B cell (primary cell): Measurements from ENCODE around the gene SPHK1. TPM values are rescaled to one million over a fixed set of nuclear protein-coding genes. Genes with fewer than 3 reads are reported as not detected.

ENCODE experiments used
- ATAC-seq: fragments of 200-7000 bp; cut with Tn5 transposase; one replicate; pipeline ENCODE4 v1.10.0; 2021; ENCODE audit warnings: low read depth, mild to moderate bottlenecking, moderate number of reproducible peaks, moderate library complexity
- CTCF ChIA-PET: fragments of 350-600 bp; sonication (Branson Sonifier 250); formaldehyde crosslinking; loops from one replicate; lab custom pipeline; 2021; ENCODE audit warnings: antibody characterized with exemption, inconsistent platforms; lab: Charles Lee
- POLR2A ChIA-PET: fragments of 350-600 bp; sonication (Branson Sonifier 250); formaldehyde crosslinking; loops from one replicate; lab custom pipeline; 2021; ENCODE audit warnings: antibody characterized with exemption; lab: Charles Lee
- DNase-seq: peaks from one replicate; pipeline ENCODE4 v3.0.0; 2013
- H2AFZ ChIP-seq: 2 replicates; pipeline ENCODE4 v1.6.1; 2012; ENCODE audit warnings: mild to moderate bottlenecking, low read depth, low read length; ENCODE audit not compliant: insufficient read depth, poor library complexity, severe bottlenecking
- H3K27ac ChIP-seq, 2 donors: 1 replicate in 1 of 2; 2 replicates in 1 of 2; pipeline ENCODE4 v1.5.1; 2012 to 2013; ENCODE audit warnings: low read length in 2 of 2, mild to moderate bottlenecking in 2 of 2, moderate library complexity in 1 of 2
- H3K27me3 ChIP-seq, 4 experiments: fragments of 200-600 bp in 1 of 4; sonication (generic) in 1 of 4; replicated peaks in 1 of 4; 1 replicate in 2 of 4; 2 replicates in 2 of 4; pipeline versions ENCODE4 v1.6.1 to v1.7.0; 2013 to 2016; ENCODE audit warnings: low read length in 3 of 4, mild to moderate bottlenecking in 2 of 4, mixed read lengths in 1 of 4, moderate library complexity in 1 of 4; ENCODE audit not compliant: insufficient read depth in 4 of 4, control insufficient read depth in 3 of 4; ENCODE audit errors: control extremely low read depth in 1 of 4
- H3K36me3 ChIP-seq, 2 experiments: replicated peaks in 1 of 2; 1 replicate in 1 of 2; 2 replicates in 1 of 2; pipeline versions ENCODE4 v1.6.1 to v1.7.1; 2013; ENCODE audit warnings: low read length in 1 of 2; ENCODE audit not compliant: insufficient read depth in 2 of 2, control insufficient read depth in 1 of 2; ENCODE audit errors: control extremely low read depth in 1 of 2, extremely low read depth in 1 of 2
- H3K4me1 ChIP-seq, 2 donors: fragments of 200-600 bp in 1 of 2; sonication (generic) in 1 of 2; 1 replicate in 1 of 2; 2 replicates in 1 of 2; pipeline versions ENCODE4 v1.5.1 to v1.6.1; 2013 to 2017; ENCODE audit warnings: low read length in 2 of 2; ENCODE audit not compliant: control insufficient read depth in 2 of 2, insufficient read depth in 2 of 2
- H3K4me2 ChIP-seq: replicated peaks from 2 replicates; pipeline ENCODE3; 2012; ENCODE audit warnings: mild to moderate bottlenecking, low read depth, low read length; ENCODE audit not compliant: poor library complexity, severe bottlenecking
- H3K4me3 ChIP-seq, 5 experiments: fragments of 200-600 bp in 1 of 5; sonication (generic) in 1 of 5; 1 replicate in 3 of 5; 2 replicates in 2 of 5; pipeline versions ENCODE4 v1.5.1 to v1.7.0; 2011 to 2016; ENCODE audit warnings: low read length in 4 of 5, mild to moderate bottlenecking in 4 of 5, low read depth in 2 of 5, control low read depth in 1 of 5, moderate library complexity in 1 of 5; ENCODE audit not compliant: insufficient read depth in 1 of 5; ENCODE audit errors: control extremely low read depth in 1 of 5, extremely low read depth in 1 of 5
- H3K79me2 ChIP-seq: fragments of 200-600 bp; sonication (generic); one replicate; pipeline ENCODE4 v1.6.0; 2016; ENCODE audit warnings: low read length; ENCODE audit not compliant: control insufficient read depth, insufficient read depth
- H3K9ac ChIP-seq: fragments of 200-600 bp; sonication (generic); 2 replicates; pipeline ENCODE4 v1.6.1; 2017; ENCODE audit warnings: mild to moderate bottlenecking, low read length, moderate library complexity
- H3K9me3 ChIP-seq, 3 donors: one replicate each; pipeline versions ENCODE4 v1.6.1 to v1.7.1; 2013; ENCODE audit warnings: low read length in 2 of 3; ENCODE audit not compliant: control insufficient read depth in 2 of 3, insufficient read depth in 1 of 3; ENCODE audit errors: control extremely low read depth in 1 of 3
- H4K20me1 ChIP-seq: 2 replicates; pipeline ENCODE4 v1.6.0; 2012; ENCODE audit warnings: mild to moderate bottlenecking, low read length; ENCODE audit not compliant: insufficient read depth, control insufficient read depth, poor library complexity, severe bottlenecking
- H3K27ac Mint-ChIP-seq: one replicate; pipeline ENCODE4 v1.8.0; 2021; ENCODE audit warnings: mixed read lengths
- H3K27me3 Mint-ChIP-seq: one replicate; pipeline ENCODE4 v1.8.0; 2021; ENCODE audit warnings: mixed read lengths
- H3K4me1 Mint-ChIP-seq: one replicate; pipeline ENCODE4 v1.8.0; 2021; ENCODE audit warnings: mixed read lengths
- H3K4me3 Mint-ChIP-seq: one replicate; pipeline ENCODE4 v1.8.0; 2021; ENCODE audit warnings: mixed read lengths
- H3K9me3 Mint-ChIP-seq: one replicate; pipeline ENCODE4 v1.8.0; 2022; ENCODE audit warnings: mixed read lengths; ENCODE audit not compliant: insufficient read depth
- EZH2 ChIP-seq: IDR thresholded peaks from 2 replicates; pipeline ENCODE4 v1.6.1; 2012; ENCODE audit warnings: borderline replicate concordance, low read depth, mild to moderate bottlenecking, moderate library complexity, low read length; ENCODE audit not compliant: insufficient read depth, poor library complexity, severe bottlenecking
- WGBS: methylation state at CpG from one replicate; pipeline ENCODE4 v1.1.5; 2013; ENCODE audit warnings: missing lambda C conversion rate; ENCODE audit not compliant: insufficient coverage; 5-methylcytosine and 5-hydroxymethylcytosine counted together
- intact Hi-C: fragments of 100-400 bp; cut with micrococcal nuclease; formaldehyde crosslinking; loops from one replicate; pipeline ENCODE4 v1.10.0; 2022
- polyA plus RNA-seq: library from polyadenylated mRNA; depleted of rRNA; stranded (reverse); fragments of >200 nt; gene quantifications from 2 replicates; pipeline ENCODE4 v1.2.3, GENCODE V29; 2012
- total RNA-seq, 2 donors: library from RNA; stranded (reverse); fragments of 120-200 nt in 1 of 2; gene quantifications; 1 replicate in 1 of 2; 2 replicates in 1 of 2; pipeline versions ENCODE4 v1.2.3 to v1.2.4, GENCODE V29; 2013 to 2022
- TF ChIP-seq, protein P1 (sequence below): fragments of 200-600 bp; IDR thresholded peaks from one replicate; pipeline ENCODE4 v1.8.0; 2022; ENCODE audit warnings: antibody characterized with exemption, mild to moderate bottlenecking

The SPHK1 gene
- total and polyA plus RNA-seq, 2 donors (not counting 1 experiment from before 2014, with no cell fraction given): 1.1 to 2.4 TPM

DNA sequence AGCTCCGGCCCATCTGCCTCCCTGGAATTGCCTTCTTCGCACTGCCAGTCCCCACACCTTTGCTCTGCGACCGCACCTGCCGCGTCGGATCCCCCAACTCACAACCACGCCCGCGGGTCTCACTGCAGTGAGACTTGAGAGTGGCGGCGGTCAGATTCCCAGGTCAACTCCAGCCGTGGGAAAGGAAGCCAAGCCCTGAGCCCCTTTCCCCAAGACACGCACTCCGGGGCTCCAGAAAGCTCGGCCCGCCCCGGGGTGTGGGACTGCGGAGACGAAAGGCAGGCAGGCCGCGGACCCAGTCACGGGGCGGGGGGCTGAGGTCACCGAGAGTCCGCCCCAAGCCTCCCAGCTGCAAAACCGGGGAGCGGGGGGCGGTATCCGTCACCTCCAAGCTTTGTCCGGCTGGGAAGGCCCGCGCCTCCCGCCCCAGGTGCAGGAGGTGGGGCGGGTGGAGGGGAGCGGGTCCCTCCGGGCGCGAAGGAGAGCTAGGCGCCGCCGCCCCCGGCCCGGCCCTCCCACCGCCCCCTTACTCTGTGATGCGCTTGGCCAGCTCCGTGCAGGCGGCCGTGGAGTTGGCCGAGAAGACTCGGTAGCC, 31.3 kb upstream of the SPHK1 start:
- no peaks in the 10 kb centered on the region for H3K27me3 Mint-ChIP-seq
- WGBS: under 1% methylated on average over 51 of the region's 51 CpGs
- H3K4me3 Mint-ChIP-seq: peak overlapping the region; percentile 99
- H3K9me3 Mint-ChIP-seq: no peaks in the 10 kb centered on the region
- H3K79me2 ChIP-seq: peaks cover 18% of the 10 kb centered on the region
- no peaks in the 10 kb centered on the region for H3K27me3 ChIP-seq
- peaks cover 7 to 16% of the 10 kb centered on the region in 2 donors for H3K4me1 ChIP-seq
- peak overlapping the region; percentile 99 for H3K27ac Mint-ChIP-seq
- H4K20me1 ChIP-seq: no peaks in the 10 kb centered on the region
- H2AFZ ChIP-seq: peak overlapping the region; percentile 96
- H3K4me3 ChIP-seq: peak overlapping the region in 4 of 5 experiments; percentile 66 to 88 (median 74)
- ATAC-seq (no peak), DNase-seq (no peak)
- TF ChIP-seq, protein P1, sequence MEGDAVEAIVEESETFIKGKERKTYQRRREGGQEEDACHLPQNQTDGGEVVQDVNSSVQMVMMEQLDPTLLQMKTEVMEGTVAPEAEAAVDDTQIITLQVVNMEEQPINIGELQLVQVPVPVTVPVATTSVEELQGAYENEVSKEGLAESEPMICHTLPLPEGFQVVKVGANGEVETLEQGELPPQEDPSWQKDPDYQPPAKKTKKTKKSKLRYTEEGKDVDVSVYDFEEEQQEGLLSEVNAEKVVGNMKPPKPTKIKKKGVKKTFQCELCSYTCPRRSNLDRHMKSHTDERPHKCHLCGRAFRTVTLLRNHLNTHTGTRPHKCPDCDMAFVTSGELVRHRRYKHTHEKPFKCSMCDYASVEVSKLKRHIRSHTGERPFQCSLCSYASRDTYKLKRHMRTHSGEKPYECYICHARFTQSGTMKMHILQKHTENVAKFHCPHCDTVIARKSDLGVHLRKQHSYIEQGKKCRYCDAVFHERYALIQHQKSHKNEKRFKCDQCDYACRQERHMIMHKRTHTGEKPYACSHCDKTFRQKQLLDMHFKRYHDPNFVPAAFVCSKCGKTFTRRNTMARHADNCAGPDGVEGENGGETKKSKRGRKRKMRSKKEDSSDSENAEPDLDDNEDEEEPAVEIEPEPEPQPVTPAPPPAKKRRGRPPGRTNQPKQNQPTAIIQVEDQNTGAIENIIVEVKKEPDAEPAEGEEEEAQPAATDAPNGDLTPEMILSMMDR: no peak
- no peak for TF ChIP-seq EZH2
- peak overlapping the region; percentile 77 for H3K9ac ChIP-seq
- CTCF ChIA-PET: interaction anchor here (0.7 to 3.9 kb wide), 3 partner anchors 32 to 616 kb away, joined by 3 to 32 read pairs (median 15); partner anchors contain the start of gene SPHK1
- intact Hi-C loops: loop anchor here (2.0 to 5.0 kb wide), 2 partner anchors 280 to 789 kb away; partner anchors contain the start of genes SEC14L1 and SRP68
- no peaks in the 10 kb centered on the region for H3K9me3 ChIP-seq
- H3K36me3 ChIP-seq: no peaks in the 10 kb centered on the region
- POLR2A ChIA-PET: interaction anchor here (0.6 to 2.0 kb wide), 6 partner anchors 12 to 494 kb away, joined by 3 to 7 read pairs (median 4); no protein-coding TSS in a partner anchor
- peak overlapping the region; percentile 97 for H3K4me2 ChIP-seq
- peak overlapping the region in 1 of 2 donors; percentile 94 for H3K27ac ChIP-seq
- H3K4me1 Mint-ChIP-seq: peaks cover 27% of the 10 kb centered on the region
